ENCODE data around the gene LACRT. TPM values are rescaled to one million over a fixed set of nuclear protein-coding genes. Genes with fewer than 3 reads are reported as not detected.

The LACRT gene
- total RNA-seq, 1 donor from 2014 or later: not detected

DNA sequence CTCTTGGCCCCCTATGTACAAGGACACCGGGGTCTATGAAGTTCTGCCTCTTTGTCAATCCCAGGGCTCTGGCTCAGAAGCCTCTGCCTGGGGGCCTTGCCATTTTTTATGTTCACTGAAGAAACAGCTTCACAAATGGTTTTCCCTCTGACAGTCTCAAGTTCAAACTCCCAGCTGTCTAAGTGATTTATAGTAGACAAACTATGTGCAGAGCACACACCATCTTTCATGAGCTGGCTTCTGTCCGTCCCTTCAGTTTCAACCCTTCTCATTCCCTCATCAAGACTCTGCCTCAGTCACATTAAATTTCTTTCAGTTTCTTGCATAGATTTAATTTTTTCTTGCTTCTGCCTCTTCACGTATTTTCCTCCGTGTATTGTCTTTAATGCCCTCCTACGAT, 16.2 kb upstream of the LACRT start:
- intact Hi-C loops (cut with micrococcal nuclease): no loop called here
- no peaks in the 10 kb centered on the region for H3K9me3 Mint-ChIP-seq
- H3K36me3 Mint-ChIP-seq (ENCODE audit: low read depth): no peaks in the 10 kb centered on the region
- no peak overlapping the region for H3K27ac Mint-ChIP-seq
- POLR2A ChIA-PET: no interaction called here
- H3K27me3 Mint-ChIP-seq: peaks cover 24% of the 10 kb centered on the region
- CTCF ChIA-PET: no interaction called here
- H3K4me1 Mint-ChIP-seq: no peaks in the 10 kb centered on the region
- H3K4me3 Mint-ChIP-seq: no peak overlapping the region
- DNase-seq: no peak
- TF ChIP-seq CTCF (IDR thresholded peaks at IDR 0.05): no peak
- ATAC-seq (ENCODE audit: low read depth): no peak

DNA sequence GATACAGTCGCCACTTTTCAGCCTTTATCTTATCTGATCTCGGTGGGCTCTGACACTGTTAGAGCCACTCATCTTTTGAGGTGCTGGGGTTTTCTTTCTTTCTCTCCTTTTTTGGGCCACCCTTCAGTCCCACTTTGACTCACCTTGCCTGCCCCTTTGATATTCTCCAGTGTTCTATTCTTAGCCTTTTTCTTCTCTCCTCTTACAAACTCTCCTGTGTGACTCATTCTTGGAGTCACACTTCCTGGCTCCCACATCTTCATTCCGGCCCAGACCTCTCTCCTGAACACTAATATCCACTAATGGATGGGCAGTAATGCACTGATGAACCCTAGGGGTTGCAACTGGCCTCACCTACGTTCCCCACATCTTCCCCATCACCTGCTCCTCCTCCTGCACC, 15.7 kb upstream of the LACRT start:
- H3K27me3 Mint-ChIP-seq: peaks cover 23% of the 10 kb centered on the region
- no peaks in the 10 kb centered on the region for H3K4me1 Mint-ChIP-seq
- intact Hi-C loops (cut with micrococcal nuclease): no loop called here
- ATAC-seq (ENCODE audit: low read depth): no peak
- ChIA-PET CTCF (no interaction called here), POLR2A (no interaction called here)
- no peaks in the 10 kb centered on the region for H3K36me3 Mint-ChIP-seq (ENCODE audit: low read depth)
- no peak overlapping the region for H3K27ac Mint-ChIP-seq
- no peak for TF ChIP-seq CTCF (IDR thresholded peaks at IDR 0.05)
- no peak overlapping the region for H3K4me3 Mint-ChIP-seq
- no peak for DNase-seq
- no peaks in the 10 kb centered on the region for H3K9me3 Mint-ChIP-seq

- no peaks in the 10 kb centered on the region for H3K9me3 Mint-ChIP-seq
- no peak overlapping the region for H3K4me3 Mint-ChIP-seq
- intact Hi-C loops (cut with micrococcal nuclease): no loop called here
- H3K36me3 Mint-ChIP-seq (ENCODE audit: low read depth): no peaks in the 10 kb centered on the region
- CTCF ChIA-PET: no interaction called here
- no peak overlapping the region for H3K27ac Mint-ChIP-seq
- DNase-seq: no peak
- POLR2A ChIA-PET: no interaction called here
- H3K4me1 Mint-ChIP-seq: no peaks in the 10 kb centered on the region
- peaks cover 23% of the 10 kb centered on the region for H3K27me3 Mint-ChIP-seq
- no peak for ATAC-seq (ENCODE audit: low read depth)
- TF ChIP-seq CTCF (IDR thresholded peaks at IDR 0.05): no peak
Measured at GRCh38 chr12:54649825-54650224, 15.1 kb upstream of the LACRT start.

- Mint-ChIP-seq H3K27me3 (peaks cover 28% of the 10 kb centered on the region), H3K9me3 (no peaks in the 10 kb centered on the region), H3K27ac (no peak within 1 kb of the TSS), H3K4me1 (no peaks in the 10 kb centered on the region), H3K36me3 (ENCODE audit: low read depth) (no peaks in the 10 kb centered on the region), H3K4me3 (no peak within 1 kb of the TSS)
- no peak for TF ChIP-seq CTCF (IDR thresholded peaks at IDR 0.05)
- DNase-seq: no peak
- CTCF ChIA-PET: no interaction called here
- ATAC-seq (ENCODE audit: low read depth): no peak
- intact Hi-C loops (cut with micrococcal nuclease): no loop called here
- POLR2A ChIA-PET: no interaction called here
Measured at GRCh38 chr12:54648265-54648664, 13.6 kb upstream of the LACRT start, which contains the start of gene DCD. Gene DCD (minus strand): TSS chr12:54648365. CDS start chr12:54648303, 62 bp downstream.

DNA sequence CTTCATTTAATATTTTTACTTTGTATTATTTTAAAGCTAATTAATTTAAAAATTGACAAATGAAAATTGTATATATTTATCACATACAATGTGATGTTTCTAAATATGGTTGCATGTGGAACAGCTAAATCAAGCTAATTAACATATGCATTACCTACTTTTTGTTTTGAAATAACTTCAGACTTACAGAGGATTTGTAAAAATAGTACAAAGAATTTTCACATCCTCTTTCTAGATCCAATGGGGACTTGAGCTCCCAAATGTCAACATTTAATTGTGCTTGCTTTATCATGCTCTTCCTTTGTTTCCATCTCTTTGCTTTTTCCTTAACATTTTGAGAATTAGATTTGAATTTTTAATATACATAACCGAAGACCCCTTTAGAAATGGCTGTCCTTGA, 6.9 kb upstream of the LACRT start:
- POLR2A ChIA-PET: no interaction called here
- Mint-ChIP-seq H3K27ac (no peak overlapping the region), H3K9me3 (no peaks in the 10 kb centered on the region), H3K4me1 (peaks cover 12% of the 10 kb centered on the region), H3K27me3 (peaks cover 12% of the 10 kb centered on the region), H3K36me3 (ENCODE audit: low read depth) (no peaks in the 10 kb centered on the region), H3K4me3 (peak overlapping the region; percentile 17)
- no peak for DNase-seq
- no peak for TF ChIP-seq CTCF (IDR thresholded peaks at IDR 0.05)
- CTCF ChIA-PET: interaction anchor here (1.7 kb wide), 1 partner anchor 40 kb away, joined by 4 read pairs; no protein-coding TSS in a partner anchor
- intact Hi-C loops (cut with micrococcal nuclease): no loop called here
- ATAC-seq (ENCODE audit: low read depth): no peak
